NCI-H146 (cell line): ENCODE data around the gene SDHAF2.
"Not testable (repeated sequence)": the region's sequence is repeated elsewhere in the genome, so short reads cannot be mapped to it uniquely, and the experiment has no call there.

Experiments
- DNase-seq: peaks from one replicate; lab custom pipeline; 2025; lab: John Stamatoyannopoulos, UW

The SDHAF2 gene

GRCh38 chr11:61429691-61430582 lies at the start of gene SDHAF2, which contains the start of gene CPSF7:
TSS of gene SDHAF2 (plus strand) at chr11:61430124. CDS start at chr11:61430147, 23 bp downstream.
TSS of gene CPSF7 (minus strand) at chr11:61429975. CDS start at chr11:61429235, 740 bp downstream.
- peak; percentile 97 for DNase-seq

- DNase-seq: no peak
Measured at GRCh38 chr11:61380884-61381283, 49.0 kb upstream of the SDHAF2 start.

GRCh38 chr11:61383859-61384258 lies 46.1 kb upstream of the SDHAF2 start:
- not testable (repeated sequence) for DNase-seq

- peak; percentile 86 for DNase-seq
Measured at GRCh38 chr11:61384271-61385242, 45.4 kb upstream of the SDHAF2 start.

GRCh38 chr11:61390161-61390560 lies 39.8 kb upstream of the SDHAF2 start:
- no peak for DNase-seq

GRCh38 chr11:61392981-61393595 lies 36.8 kb upstream of the SDHAF2 start:
- no peak for DNase-seq

GRCh38 chr11:61401173-61401572 lies 28.8 kb upstream of the SDHAF2 start:
- DNase-seq: no peak

- DNase-seq: no peak
Measured at GRCh38 chr11:61401573-61401972, 28.4 kb upstream of the SDHAF2 start.

GRCh38 chr11:61403658-61404057 lies 26.3 kb upstream of the SDHAF2 start:
- DNase-seq: no peak

- DNase-seq: no peak
Measured at GRCh38 chr11:61404103-61404502, 25.8 kb upstream of the SDHAF2 start.

GRCh38 chr11:61404641-61405040 lies 25.3 kb upstream of the SDHAF2 start:
- no peak for DNase-seq

GRCh38 chr11:61406067-61406466 lies 23.9 kb upstream of the SDHAF2 start:
- DNase-seq: no peak

GRCh38 chr11:61406991-61407728 lies 22.8 kb upstream of the SDHAF2 start:
- DNase-seq: no peak

- DNase-seq: no peak
Measured at GRCh38 chr11:61411589-61411988, 18.3 kb upstream of the SDHAF2 start.

- DNase-seq: no peak
Measured at GRCh38 chr11:61413496-61413895, 16.4 kb upstream of the SDHAF2 start.

- no peak for DNase-seq
Measured at GRCh38 chr11:61414547-61414946, 15.4 kb upstream of the SDHAF2 start.

- DNase-seq: no peak
Measured at GRCh38 chr11:61415381-61415780, 14.5 kb upstream of the SDHAF2 start.

- DNase-seq: no peak
Measured at GRCh38 chr11:61416941-61417340, 13.0 kb upstream of the SDHAF2 start.

GRCh38 chr11:61417670-61418069 lies 12.3 kb upstream of the SDHAF2 start:
- no peak for DNase-seq

- no peak for DNase-seq
Measured at GRCh38 chr11:61418136-61418535, 11.8 kb upstream of the SDHAF2 start.

GRCh38 chr11:61422226-61422625 lies 7.7 kb upstream of the SDHAF2 start:
- DNase-seq: no peak
